Esophagus muscularis mucosa (tissue), 4 donors: ENCODE results near the gene PKP4. TPM values are rescaled to one million over a fixed set of nuclear protein-coding genes. Genes with fewer than 3 reads are reported as not detected.

Source experiments
- DNase-seq: peaks from one replicate; pipeline ENCODE4 v3.0.0-alpha.2; 2017; ENCODE audit errors: extremely low spot score
- H3K27ac ChIP-seq, 4 donors: fragments of 200-600 bp; sonication (generic); replicated peaks in 1 of 4; 1 replicate in 3 of 4; 2 replicates in 1 of 4; pipeline ENCODE4 v1.5.1; 2016 to 2019; ENCODE audit warnings: mild to moderate bottlenecking in 1 of 4
- H3K27me3 ChIP-seq, 4 donors: fragments of 200-600 bp; sonication (generic); one replicate each; pipeline versions ENCODE4 v1.5.1 to v1.6.0; 2016 to 2019
- H3K36me3 ChIP-seq, 4 donors: fragments of 200-600 bp; sonication (generic); one replicate each; pipeline ENCODE4 v1.5.1; 2016 to 2019
- H3K4me1 ChIP-seq, 4 donors: fragments of 200-600 bp; sonication (generic); one replicate each; pipeline ENCODE4 v1.5.1; 2016 to 2019
- H3K4me3 ChIP-seq, 4 donors: fragments of 200-600 bp; sonication (generic); 1 replicate in 2 of 4; 2 replicates in 2 of 4; pipeline ENCODE4 v1.5.1; 2016 to 2019; ENCODE audit warnings: mild to moderate bottlenecking in 4 of 4, moderate library complexity in 1 of 4
- H3K9me3 ChIP-seq, 4 donors: fragments of 200-600 bp; sonication (generic); 1 replicate in 3 of 4; 2 replicates in 1 of 4; pipeline ENCODE4 v1.5.1; 2016 to 2019
- EP300 ChIP-seq: sonication (generic); formaldehyde crosslinking; IDR thresholded peaks from one replicate; pipeline ENCODE4 v1.6.1; 2017; ENCODE audit warnings: antibody characterized with exemption
- POLR2A ChIP-seq: fragments of 450-650 bp; IDR thresholded peaks from one replicate; pipeline ENCODE4 v1.6.1; 2017; ENCODE audit warnings: antibody characterized with exemption, moderate library complexity, mild to moderate bottlenecking, low read depth
- POLR2AphosphoS5 ChIP-seq, 2 donors: sonication (generic); formaldehyde crosslinking; IDR thresholded peaks; one replicate each; pipeline ENCODE4 v1.6.1; 2017; ENCODE audit warnings: antibody characterized with exemption in 2 of 2
- WGBS: methylation state at CpG from one replicate; pipeline ENCODE4 v1.1.5; 2018; 5-methylcytosine and 5-hydroxymethylcytosine counted together
- intact Hi-C: fragments of 100-400 bp; cut with DNase I; formaldehyde crosslinking; loops from one replicate; pipeline ENCODE4 v1.15.1; 2023
- total RNA-seq, 4 donors: library from RNA; depleted of rRNA; stranded (reverse); fragments of >200 nt; gene quantifications; one replicate each; pipeline versions ENCODE4 v1.1.0 to v1.2.1, GENCODE V29; 2016
- TF ChIP-seq, protein P1 (sequence below), 3 experiments: fragments of 200-600 bp in 2 of 3; fragments of 450-650 bp in 1 of 3; sonication (generic) in 2 of 3; IDR thresholded peaks; one replicate each; pipeline ENCODE4 v1.5.1; 2017 to 2019; ENCODE audit warnings: antibody characterized with exemption in 3 of 3, mild to moderate bottlenecking in 2 of 3, moderate library complexity in 1 of 3

Gene PKP4
- total RNA-seq, 4 donors from 2014 or later = 79.7 to 131 (median 93.0) TPM

DNA sequence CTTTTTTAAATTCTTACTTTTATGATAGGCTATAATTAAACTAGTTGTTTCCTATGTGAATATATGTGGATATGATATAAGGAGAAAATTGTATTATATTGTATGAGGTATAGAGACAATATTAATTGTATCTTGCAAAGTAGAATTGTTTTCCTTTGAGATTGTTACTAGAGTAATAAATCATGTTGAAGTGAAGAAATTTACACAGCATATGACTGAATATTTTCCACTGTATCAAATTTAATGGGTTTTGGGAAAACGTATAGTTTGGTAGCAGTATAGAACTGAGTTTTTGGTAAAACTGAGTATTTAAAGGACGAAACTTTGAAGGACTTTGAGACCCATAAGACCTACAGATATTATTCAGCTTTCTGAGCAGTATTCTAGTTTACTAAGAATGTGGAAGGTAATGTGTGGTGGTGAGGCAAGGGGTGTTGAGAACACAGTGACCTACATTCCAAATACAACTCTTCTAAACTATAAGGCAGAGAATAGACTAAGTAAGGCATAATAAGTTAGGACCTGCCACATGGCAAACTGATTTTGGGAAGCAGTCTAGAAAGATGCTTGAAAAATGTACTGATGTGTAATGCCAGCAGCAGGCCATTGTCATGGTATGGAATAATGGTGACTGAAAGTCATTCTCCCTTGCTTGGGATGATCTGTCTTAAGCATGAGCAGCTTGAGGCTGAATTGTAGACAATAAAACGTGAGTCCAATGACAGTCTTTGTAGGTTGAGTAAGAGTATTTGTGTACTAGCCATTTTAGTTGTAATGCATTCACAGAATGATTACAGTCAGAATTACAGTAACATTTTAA, 29.6 kb downstream of the PKP4 start:
- TF ChIP-seq POLR2AphosphoS5 (IDR thresholded peaks at IDR 0.05) (no peak), POLR2A (no peak), EP300 (no peak)
- TF ChIP-seq, protein P1, sequence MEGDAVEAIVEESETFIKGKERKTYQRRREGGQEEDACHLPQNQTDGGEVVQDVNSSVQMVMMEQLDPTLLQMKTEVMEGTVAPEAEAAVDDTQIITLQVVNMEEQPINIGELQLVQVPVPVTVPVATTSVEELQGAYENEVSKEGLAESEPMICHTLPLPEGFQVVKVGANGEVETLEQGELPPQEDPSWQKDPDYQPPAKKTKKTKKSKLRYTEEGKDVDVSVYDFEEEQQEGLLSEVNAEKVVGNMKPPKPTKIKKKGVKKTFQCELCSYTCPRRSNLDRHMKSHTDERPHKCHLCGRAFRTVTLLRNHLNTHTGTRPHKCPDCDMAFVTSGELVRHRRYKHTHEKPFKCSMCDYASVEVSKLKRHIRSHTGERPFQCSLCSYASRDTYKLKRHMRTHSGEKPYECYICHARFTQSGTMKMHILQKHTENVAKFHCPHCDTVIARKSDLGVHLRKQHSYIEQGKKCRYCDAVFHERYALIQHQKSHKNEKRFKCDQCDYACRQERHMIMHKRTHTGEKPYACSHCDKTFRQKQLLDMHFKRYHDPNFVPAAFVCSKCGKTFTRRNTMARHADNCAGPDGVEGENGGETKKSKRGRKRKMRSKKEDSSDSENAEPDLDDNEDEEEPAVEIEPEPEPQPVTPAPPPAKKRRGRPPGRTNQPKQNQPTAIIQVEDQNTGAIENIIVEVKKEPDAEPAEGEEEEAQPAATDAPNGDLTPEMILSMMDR (IDR thresholded peaks at IDR 0.05) = no peak
- Histone ChIP-seq H3K4me1 (peaks cover 51 to 62% (median 60%) of the 10 kb centered on the region in 4 donors), H3K27me3 (no peaks in the 10 kb centered on the region), H3K4me3 (no peak overlapping the region), H3K27ac (peak overlapping the region; percentile 21 to 60 (median 43)), H3K36me3 (no peaks in the 10 kb centered on the region), H3K9me3 (no peaks in the 10 kb centered on the region)
- no peak for DNase-seq
- intact Hi-C loops = no loop called here
- WGBS = 69% methylated on average over 3 of the region's 3 CpGs

DNA sequence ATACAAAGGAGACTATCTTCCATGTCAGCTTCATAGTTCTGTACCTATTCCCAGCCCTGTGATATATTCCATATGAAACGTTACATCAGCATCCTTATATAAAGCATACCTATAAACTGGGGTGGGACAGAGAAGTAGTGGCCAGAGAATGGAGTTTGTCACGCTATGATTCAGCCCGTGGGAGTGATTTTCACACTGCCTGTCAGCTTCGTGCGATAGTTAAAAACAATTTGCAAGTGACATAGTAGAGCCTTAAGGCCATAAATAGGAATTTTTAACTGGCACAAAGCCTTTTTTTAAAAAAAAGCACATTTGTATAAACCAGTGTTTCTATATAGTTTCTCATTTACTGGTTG, 30.2 kb downstream of the PKP4 start:
- peak overlapping the region; percentile 21 to 60 (median 43) for H3K27ac ChIP-seq
- no peaks in the 10 kb centered on the region for H3K27me3 ChIP-seq
- no peaks in the 10 kb centered on the region for H3K9me3 ChIP-seq
- TF ChIP-seq, protein P1 (IDR thresholded peaks at IDR 0.05) = no peak
- no peak for TF ChIP-seq POLR2A
- no peak for TF ChIP-seq EP300
- no peak for TF ChIP-seq POLR2AphosphoS5 (IDR thresholded peaks at IDR 0.05)
- peaks cover 51 to 65% (median 60%) of the 10 kb centered on the region in 4 donors for H3K4me1 ChIP-seq
- no peak overlapping the region for H3K4me3 ChIP-seq
- intact Hi-C loops = no loop called here
- no peak for DNase-seq
- 37% methylated on average over 5 of the region's 5 CpGs for whole genome bisulfite sequencing
- no peaks in the 10 kb centered on the region for H3K36me3 ChIP-seq

DNA sequence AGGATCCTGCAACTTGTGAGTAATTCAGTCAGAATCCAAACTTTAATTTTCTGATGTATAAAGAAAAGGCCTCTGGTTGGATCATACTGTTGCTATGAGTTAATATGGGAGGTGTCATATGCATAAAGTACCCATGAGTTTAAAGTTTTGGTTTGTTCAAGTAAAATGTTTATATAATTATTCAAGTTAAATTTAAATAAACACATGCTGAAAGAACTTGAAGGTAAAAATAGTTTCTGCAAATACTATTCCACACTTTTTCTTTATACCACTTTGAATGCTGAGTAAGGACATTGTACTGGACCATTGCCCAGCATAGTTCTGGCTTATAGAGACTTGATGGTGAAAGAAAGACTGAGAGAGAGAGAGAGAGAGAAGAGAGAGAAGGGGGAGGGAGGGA, 30.7 kb downstream of the PKP4 start:
- intact Hi-C loops = no loop called here
- TF ChIP-seq, protein P1 (IDR thresholded peaks at IDR 0.05) = no peak
- TF ChIP-seq EP300 = no peak
- no peak for TF ChIP-seq POLR2AphosphoS5 (IDR thresholded peaks at IDR 0.05)
- TF ChIP-seq POLR2A = no peak
- Histone ChIP-seq H3K36me3 (no peaks in the 10 kb centered on the region), H3K27ac (peak overlapping the region; percentile 21 to 60 (median 43)), H3K9me3 (no peaks in the 10 kb centered on the region), H3K27me3 (no peaks in the 10 kb centered on the region), H3K4me1 (peaks cover 51 to 70% (median 64%) of the 10 kb centered on the region in 4 donors), H3K4me3 (no peak overlapping the region)
- DNase-seq = no peak

DNA sequence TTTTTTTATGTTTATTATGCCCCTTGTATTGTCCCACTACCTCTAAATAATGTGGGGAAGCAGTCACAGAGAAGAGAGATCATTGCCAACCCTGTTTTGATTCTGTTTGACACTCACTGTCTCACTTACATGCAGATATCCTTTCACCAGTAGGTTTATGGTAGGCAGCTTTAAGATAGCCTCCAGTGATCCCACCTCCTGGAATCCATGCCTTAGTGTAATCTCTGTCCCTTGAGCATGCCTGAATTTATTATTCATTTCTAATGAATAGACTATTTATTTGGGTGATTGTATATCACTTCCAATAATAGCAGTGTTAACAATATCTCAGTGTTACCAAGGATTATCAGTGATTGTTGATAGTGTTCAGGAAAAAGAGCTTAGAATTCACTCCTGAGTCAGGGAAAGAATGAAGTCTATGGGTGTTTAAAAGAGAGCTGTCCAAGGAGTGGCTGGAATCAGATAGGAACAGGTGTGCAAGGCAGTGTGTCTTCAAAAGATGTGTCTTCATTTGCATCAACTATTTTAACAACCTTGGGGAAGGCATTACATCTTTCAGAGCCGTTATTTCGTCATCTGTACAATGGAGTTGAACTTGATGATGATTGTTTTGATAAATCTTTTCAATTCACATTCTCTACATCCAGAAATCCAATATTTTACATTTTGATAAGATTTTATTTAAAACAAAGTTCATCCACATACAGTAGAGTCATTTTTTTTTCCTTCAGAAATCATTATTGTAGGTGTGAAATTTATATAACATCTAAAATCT, 31.9 kb downstream of the PKP4 start:
- H3K9me3 ChIP-seq = no peaks in the 10 kb centered on the region
- intact Hi-C loops = no loop called here
- TF ChIP-seq EP300 (no peak), POLR2A (no peak), POLR2AphosphoS5 (IDR thresholded peaks at IDR 0.05) (no peak)
- TF ChIP-seq, protein P1 (IDR thresholded peaks at IDR 0.05) = no peak
- peak overlapping the region; percentile 21 to 60 (median 43) for H3K27ac ChIP-seq
- no peak for DNase-seq
- no peak overlapping the region for H3K4me3 ChIP-seq
- no peaks in the 10 kb centered on the region for H3K36me3 ChIP-seq
- 60% methylated on average over 2 of the region's 2 CpGs for WGBS
- peaks cover 55 to 82% (median 75%) of the 10 kb centered on the region in 4 donors for H3K4me1 ChIP-seq
- H3K27me3 ChIP-seq = no peaks in the 10 kb centered on the region
